Hematopoietic multipotent progenitor cell treated with erythropoietin and hydrocortisone succinate and interleukin-3 and kit ligand, for 4 days (in vitro differentiated cells): Measurements from ENCODE around the gene GPBAR1.
"Not testable (repeated sequence)": the region's sequence is repeated elsewhere in the genome, so short reads cannot be mapped to it uniquely, and the experiment has no call there.

Source experiments
- DNase-seq: peaks from one replicate; pipeline ENCODE4 v3.0.0-alpha.2; 2015

GPBAR1 gene

DNA sequence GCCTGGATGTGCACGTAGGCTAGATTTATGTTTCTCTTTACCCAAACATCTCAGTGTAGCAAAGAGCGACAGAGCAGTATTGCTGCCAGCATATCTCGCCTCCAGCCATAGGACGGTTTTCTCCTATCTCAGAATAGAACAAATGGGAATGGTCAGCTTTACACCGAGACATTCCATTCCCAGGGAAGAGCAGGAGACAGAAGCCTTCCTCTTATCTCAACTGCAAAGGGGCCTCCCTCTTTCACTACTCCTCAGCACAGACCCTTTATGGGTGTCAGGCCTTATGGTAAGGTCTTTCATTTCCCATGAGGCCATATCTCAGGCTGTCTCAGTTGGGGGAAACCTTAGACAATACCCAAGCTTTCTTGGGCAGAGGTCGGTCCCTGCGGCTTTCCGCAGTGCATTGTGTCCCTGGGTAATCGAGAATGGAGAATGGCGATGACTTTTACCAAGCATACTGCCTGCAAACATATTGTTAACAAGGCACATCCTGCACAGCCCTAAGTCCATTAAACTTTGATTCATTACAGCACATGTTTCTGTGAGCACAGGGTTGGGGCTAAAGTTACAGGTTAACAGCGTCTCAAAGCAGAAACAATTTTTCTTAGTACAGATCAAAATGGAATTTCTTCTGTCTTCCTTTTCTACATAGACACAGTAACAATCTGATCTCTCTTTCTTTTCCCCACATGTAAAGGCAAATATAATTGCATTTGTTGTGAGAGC, 50.9 kb downstream of the GPBAR1 start:
- DNase-seq, result not testable (repeated sequence)

GRCh38 chr2:218312267-218312756, 51.5 kb downstream of the GPBAR1 start:
- DNase-seq, result no peak

DNA sequence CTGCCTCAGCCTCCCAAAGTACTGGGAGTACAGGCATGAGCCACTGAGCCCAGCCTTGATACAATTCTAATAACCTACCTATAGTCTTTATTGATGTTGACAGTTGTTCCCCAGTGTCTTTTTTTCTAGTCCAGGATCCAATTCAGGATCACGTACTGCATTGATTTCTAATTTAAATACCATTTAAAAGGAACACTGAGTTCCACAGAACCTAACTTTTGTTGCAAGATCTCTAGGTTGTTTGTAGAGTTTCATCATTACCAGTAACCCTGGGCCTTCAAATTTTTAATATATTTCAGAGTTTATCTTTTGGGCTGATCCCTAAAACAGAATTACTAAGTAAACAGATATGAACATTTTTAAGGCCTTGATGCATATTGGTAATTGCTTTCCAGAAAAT, 52.5 kb downstream of the GPBAR1 start:
- DNase-seq, result no peak
